GM18951 (cell line): ENCODE data around the gene RFC1.

Experiments
- POLR2A ChIP-seq: IDR thresholded peaks from 4 replicates; pipeline ENCODE4 v1.6.1; 2011; ENCODE audit warnings: mild to moderate bottlenecking; ENCODE audit not compliant: insufficient read length, insufficient read depth; ENCODE audit errors: extremely low read depth
- in situ Hi-C: fragments of 300-500 bp; cut with MboI; formaldehyde crosslinking; loops from one replicate; pipeline ENCODE4 v1.12.0; 2022; ENCODE audit warnings: low sequenced_read_pairs, mixed read lengths, inconsistent platforms; ENCODE audit not compliant: unreplicated experiment

The RFC1 gene

DNA sequence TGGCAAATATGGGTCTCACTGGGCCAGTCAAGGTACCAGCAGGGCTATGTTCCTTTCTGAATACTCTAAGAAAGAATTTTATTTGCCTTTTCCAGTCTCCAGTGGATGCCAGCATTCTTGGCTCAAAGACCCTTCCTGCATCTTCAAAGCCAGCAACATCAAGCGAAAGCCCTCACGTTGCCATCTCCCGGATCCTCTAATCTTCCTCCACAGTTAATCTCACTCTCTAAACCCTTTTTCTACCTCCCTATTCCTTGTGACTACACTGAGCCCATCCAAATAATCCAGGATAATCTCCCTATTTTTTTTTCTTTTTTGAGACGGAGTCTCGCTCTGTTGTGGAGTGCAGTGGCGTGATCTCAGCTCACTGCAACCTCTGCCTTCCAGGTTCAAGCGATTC, 23.4 kb downstream of the RFC1 start:
- in situ Hi-C loops: no loop called here
- TF ChIP-seq POLR2A: no peak

DNA sequence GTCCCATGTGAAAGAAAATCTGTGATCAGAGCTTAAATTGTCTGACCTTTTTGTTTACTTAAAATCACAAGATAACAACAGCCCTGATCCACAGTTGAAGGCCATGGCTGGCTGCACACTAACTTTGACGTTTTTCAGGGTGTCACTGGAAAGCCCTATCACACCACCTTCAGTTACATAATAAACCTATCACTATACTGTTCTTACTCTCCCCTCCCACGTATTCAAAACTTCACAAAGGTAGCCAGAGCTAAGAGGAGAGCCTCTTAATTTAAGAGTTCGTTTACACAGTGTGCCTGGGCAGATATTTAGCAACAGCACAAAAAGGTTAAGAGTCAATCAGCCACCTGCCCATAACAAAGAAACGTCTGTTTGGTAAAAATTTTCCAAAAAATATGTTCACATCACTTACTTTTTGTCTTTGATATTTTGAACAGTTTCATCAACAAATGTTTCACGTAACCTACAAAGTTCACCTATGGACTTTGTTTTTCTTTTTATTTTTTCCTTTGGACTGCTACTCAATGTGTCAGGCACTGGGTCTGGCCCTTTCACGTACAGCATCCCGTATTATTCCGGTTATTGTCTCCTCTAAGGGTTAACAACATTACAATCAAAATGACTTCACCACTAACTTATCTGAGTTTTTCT, 25.0 kb downstream of the RFC1 start:
- no peak for TF ChIP-seq POLR2A
- in situ Hi-C loops: no loop called here

DNA sequence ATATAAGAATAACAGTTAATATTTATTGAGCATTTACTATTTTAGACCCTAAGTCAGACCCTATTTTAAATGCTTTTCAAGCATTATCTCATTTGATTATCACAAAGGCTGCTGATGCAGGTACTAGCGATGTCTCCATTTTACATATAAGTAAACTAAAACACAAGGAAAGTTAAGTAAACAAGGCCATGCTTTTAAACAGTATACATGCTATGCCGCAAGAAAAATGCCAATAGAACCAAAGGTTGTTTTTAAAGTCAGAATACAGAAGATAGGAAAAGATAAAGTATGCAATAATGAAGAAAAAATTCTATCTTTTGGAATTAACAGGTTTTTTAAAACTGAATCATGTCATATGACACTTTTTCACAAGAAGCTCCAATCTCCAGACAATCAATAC, 26.2 kb downstream of the RFC1 start:
- no peak for TF ChIP-seq POLR2A
- in situ Hi-C loops: no loop called here

DNA sequence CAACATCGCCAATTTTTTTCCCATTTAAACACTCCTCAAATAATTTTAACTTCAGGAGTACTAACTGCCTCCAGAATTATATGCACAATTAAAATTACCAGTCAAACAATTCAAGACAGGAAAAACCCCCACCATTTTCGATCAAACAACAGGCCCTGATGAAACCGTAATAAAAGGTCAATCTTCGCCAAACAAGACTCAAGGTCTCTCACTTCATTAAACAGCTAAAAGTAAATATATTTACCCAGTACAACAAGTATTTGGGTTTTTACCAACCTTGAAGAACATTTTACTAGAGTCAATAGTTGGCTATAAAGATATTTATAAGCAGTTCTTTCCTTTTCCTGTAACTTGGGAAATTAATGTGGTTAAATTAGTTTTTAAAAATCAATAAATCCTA, 28.3 kb downstream of the RFC1 start:
- in situ Hi-C loops: no loop called here
- no peak for TF ChIP-seq POLR2A

DNA sequence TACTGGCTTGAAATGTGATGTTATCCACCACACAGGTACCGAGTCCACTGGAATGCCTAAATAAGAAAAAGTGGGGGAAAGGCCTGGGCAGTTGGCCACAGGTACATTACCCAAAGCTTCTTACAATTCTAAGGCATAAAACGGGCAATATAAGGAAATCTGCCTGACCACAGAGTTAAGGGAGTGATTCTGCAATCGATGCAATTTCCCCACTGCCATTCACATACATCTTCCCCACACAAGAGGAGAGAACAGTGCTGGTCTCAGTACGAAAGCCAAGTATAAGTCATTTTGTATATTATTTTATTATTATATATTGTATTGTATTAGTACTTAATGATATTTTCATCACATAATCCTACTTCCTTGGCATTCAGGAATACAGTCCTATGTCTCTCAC, 30.6 kb downstream of the RFC1 start:
- in situ Hi-C loops: no loop called here
- TF ChIP-seq POLR2A: no peak

DNA sequence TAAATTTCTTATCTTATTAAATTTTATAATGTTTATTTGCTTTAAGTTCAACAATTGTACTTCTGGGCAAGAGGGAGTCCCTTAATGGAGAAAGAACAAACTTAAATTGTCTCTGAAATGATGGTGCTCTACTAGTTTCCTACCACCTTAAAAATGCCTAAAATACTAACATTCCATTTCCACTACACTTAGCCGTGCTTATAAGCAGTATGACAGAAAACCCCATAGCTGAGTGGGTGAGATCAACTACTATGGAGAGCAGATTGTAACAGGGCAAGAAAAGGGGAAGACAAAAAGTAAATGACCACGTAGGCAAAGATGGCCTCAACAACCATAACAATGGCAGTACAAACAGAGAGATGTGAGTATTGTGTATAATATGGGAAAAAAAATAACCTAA, 35.0 kb downstream of the RFC1 start:
- in situ Hi-C loops: no loop called here
- TF ChIP-seq POLR2A: no peak

DNA sequence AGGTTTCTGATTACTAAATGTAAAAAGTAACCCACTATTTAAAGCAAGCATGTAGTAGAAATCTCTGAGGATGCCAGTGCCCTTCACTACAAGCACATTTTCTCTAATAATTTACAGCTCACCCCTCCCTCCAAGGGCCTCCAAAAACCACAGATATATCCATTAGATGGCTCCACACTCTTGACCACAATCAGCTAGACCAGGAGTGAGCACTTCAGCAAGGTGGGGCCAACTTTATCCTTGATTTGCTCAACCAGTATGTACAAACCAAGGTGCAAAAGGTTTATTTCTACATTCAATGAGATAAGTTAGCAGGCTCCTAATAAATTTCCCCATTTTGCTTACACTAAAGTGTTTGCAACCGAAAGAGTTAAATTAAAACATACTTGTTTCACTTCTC, 35.8 kb downstream of the RFC1 start:
- in situ Hi-C loops: no loop called here
- TF ChIP-seq POLR2A: no peak

DNA sequence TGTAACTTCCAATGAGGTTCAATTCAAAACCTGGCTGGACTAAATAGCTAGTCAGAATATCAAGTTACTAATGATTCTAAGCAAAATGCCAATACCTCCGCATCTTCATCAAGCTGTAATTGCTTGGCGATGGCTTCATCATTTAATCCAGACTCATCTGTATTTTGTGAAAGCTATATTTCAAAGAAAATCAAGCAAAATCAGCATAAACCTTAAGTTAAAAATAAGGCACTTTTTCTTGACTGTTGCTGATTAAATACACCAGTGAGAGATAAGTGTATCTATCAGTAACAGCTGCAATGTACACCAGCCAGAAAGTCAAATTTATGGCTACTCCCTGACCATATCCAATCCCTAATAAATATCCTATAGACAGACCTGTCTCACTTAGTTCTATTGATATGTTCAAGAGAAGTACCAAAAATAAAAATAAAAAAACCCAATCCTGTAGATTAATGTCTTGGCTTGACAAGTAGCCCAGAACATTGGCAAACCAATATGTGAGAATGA, 39.6 kb downstream of the RFC1 start:
- TF ChIP-seq POLR2A: no peak
- in situ Hi-C loops: no loop called here

DNA sequence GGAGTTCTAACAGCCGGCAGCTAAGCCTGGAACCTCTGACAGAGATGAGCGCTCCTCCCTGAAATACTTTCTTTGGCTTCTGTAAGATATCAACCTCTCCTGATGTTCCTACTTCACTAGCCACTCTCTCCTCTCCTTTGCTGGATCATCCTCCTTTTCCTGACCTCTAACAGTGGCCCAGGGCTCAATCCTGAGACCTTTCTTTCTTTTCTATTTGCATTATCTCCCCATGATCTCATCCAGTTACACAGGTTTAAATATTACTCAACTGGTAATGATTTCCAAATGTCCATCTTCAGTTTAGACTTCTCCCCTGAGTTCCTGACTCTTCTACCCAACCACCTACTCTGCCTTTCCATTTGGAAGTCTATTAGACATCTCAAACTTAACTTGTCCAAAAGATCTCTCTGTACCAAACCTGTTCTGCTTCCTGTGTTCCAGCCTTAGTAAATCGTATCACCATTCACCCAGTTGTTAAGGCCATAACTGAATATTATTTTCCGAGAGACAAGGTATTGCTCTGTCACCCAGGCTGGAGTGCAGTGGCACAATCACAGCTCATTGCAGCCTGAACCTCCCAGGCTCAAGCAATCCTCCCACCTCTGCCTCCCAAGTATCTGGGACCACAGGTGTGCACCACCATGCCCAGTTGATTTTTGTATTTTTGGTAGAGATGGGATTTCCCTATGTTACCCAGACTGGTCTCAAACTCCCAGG, 41.1 kb downstream of the RFC1 start:
- no peak for TF ChIP-seq POLR2A
- in situ Hi-C loops: no loop called here

DNA sequence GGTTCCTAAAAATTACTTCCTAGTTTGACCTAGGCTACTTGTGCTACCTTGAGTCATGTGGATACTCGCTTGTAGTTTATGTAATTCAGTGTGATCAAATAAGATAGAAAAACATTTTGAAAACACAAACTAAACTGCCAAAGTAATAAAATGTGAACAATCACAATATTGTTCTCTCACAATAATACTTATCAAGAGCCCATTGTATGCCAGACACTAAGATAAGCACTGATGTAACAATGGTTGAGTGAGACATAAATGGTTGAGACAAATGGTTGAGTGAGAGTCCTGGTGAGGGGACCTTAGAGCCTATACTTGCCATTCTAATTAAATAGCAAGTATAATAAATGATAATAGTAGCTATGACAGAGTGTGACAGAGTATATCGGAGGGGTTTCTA, 41.7 kb downstream of the RFC1 start:
- TF ChIP-seq POLR2A: no peak
- in situ Hi-C loops: no loop called here

DNA sequence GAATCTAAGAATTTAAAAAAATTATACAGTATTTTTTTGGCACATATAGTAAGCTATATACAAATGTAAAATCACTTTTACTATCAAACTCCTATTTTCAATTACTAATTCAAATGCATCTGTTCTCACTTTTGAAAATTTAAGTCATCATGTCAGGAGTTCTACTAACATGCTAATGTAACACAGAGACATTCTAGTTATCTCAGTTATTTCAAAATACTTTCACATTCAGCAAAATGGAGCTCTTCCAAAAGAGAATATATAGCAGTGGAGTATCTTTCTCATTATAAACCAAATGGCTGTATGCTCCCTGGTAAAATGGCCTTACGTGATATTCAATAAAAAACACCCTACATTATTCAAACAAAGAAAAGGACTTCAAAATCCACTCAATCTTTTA, 42.3 kb downstream of the RFC1 start:
- in situ Hi-C loops: no loop called here
- TF ChIP-seq POLR2A: no peak

DNA sequence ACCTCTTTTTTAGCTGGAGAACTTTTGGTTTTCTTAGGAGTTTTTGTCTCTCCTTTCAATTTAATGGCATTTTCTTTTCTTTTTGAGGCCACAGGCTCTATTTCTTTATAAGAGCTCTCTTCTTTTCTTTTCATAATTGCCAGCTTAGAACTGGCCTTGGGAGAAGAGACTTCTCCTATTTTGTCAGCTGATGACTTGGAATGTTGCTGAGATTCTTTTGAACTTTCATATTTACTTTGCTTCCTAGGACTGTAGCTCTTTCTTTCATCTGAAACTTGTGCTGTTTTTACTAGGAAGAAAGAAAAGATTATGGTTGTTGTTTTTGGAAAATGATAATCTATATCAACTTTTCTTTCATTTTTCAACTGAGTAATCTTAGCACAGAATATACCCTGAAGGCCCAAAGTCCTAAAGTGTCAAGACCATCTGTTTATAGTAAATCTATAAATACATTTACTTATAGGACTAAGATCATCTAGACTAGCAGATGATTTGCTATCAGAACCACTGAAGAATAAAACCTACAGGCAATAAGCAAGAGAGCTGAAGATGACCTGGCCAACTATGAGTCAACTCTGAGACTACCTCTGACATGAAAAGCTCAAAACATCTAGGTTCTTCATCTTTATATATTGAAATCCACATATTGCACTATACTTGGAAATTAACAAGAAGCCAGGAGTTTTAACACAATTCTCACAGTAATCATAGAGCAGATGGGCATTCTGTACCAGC, 45.6 kb downstream of the RFC1 start:
- TF ChIP-seq POLR2A: no peak
- in situ Hi-C loops: no loop called here

DNA sequence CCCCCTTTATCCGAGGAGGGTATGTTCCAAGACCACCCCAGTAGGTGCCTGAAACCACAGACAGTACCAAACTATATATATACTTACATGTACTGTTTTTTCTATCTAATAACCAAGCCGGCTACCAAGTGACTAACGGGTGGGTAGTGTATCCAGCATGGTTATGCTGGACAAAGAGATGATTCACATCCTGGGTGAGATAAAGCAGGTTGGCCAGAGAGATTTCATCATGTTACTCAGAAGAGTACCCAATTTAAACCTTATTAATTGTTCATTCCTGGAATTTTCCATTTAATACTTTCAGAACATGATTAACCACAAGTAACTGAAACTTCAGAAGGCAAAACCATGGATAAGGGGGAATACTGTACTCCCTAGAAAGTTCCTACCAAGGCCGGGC, 46.5 kb downstream of the RFC1 start:
- in situ Hi-C loops: no loop called here
- no peak for TF ChIP-seq POLR2A

DNA sequence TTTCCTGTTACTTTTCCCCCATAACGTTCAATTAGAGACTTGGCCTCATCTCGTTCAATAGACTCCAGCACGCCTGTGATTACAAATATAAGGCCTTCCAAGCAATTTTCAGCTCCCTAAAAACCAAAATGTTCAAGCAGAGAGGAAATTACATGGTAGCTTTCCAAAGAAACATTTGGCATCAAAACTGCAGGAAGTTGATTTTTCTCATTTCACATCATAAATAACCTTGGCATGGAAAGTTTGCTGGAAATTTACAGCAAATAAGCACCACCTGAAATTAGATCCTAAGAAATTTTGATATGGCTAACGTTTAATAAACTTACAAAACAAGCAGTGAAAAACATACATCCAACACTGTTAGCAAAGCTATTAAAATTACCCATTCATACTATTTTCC, 53.3 kb downstream of the RFC1 start:
- in situ Hi-C loops: no loop called here

More for the DNA sequence above, 53.3 kb downstream of the RFC1 start:
- TF ChIP-seq POLR2A: no peak
